Fibroblast of gingiva (primary cell): ENCODE measurements around the gene CCDC169.
A peak's percentile ranks its signal among the peaks of the same experiment; 100 is the strongest.
"Not testable (repeated sequence)": the region's sequence is repeated elsewhere in the genome, so short reads cannot be mapped to it uniquely, and the experiment has no call there.

Experiments
- DNase-seq: peaks from one replicate; pipeline ENCODE4 v3.0.0-alpha.2; 2011; ENCODE audit warnings: low read depth

The CCDC169 gene

GRCh38 chr13:36297366-36298338, at the start of gene CCDC169:
Gene CCDC169 (minus strand): TSS chr13:36297814. CDS start chr13:36297719, 95 bp downstream.
- DNase-seq, result peak; percentile 62

- peak; percentile 94 for DNase-seq
These were observed 48.8 kb upstream of the CCDC169 start, which contains the start of gene SPART for GRCh38 chr13:36346222-36347083. Gene SPART (minus strand): TSS chr13:36346394. CDS start chr13:36335830, 10,564 bp downstream.

- peak; percentile 91 for DNase-seq
These were observed 48.0 kb upstream of the CCDC169 start for GRCh38 chr13:36345438-36346221.

GRCh38 chr13:36344886-36345437, 47.3 kb upstream of the CCDC169 start:
- no peak for DNase-seq

GRCh38 chr13:36344173-36344572, 46.6 kb upstream of the CCDC169 start:
- peak; percentile 90 for DNase-seq

GRCh38 chr13:36343766-36344165, 46.2 kb upstream of the CCDC169 start:
- DNase-seq, result no peak

- no peak for DNase-seq
These were observed 45.1 kb upstream of the CCDC169 start for GRCh38 chr13:36342715-36343114.

- peak; percentile 4 for DNase-seq
These were observed 44.1 kb upstream of the CCDC169 start for GRCh38 chr13:36341718-36342117.

GRCh38 chr13:36339600-36340155, 42.1 kb upstream of the CCDC169 start:
- DNase-seq, result no peak

- DNase-seq, result no peak
These were observed 40.5 kb upstream of the CCDC169 start for GRCh38 chr13:36337938-36338641.

GRCh38 chr13:36332986-36333385, 35.4 kb upstream of the CCDC169 start:
- DNase-seq, result no peak

- not testable (repeated sequence) for DNase-seq
These were observed 34.6 kb upstream of the CCDC169 start for GRCh38 chr13:36332255-36332654.

GRCh38 chr13:36331280-36331679, 33.7 kb upstream of the CCDC169 start:
- DNase-seq, result no peak

GRCh38 chr13:36329361-36329760, 31.7 kb upstream of the CCDC169 start:
- DNase-seq, result peak; percentile 16

GRCh38 chr13:36328821-36329220, 31.2 kb upstream of the CCDC169 start:
- DNase-seq, result no peak

GRCh38 chr13:36325912-36326311, 28.3 kb upstream of the CCDC169 start:
- no peak for DNase-seq

- not testable (repeated sequence) for DNase-seq
These were observed 27.3 kb upstream of the CCDC169 start for GRCh38 chr13:36324881-36325280.

GRCh38 chr13:36323951-36324566, 26.4 kb upstream of the CCDC169 start:
- peak; percentile 3 for DNase-seq

- DNase-seq, result no peak
These were observed 25.8 kb upstream of the CCDC169 start for GRCh38 chr13:36323408-36323807.

GRCh38 chr13:36319793-36320192, 22.2 kb upstream of the CCDC169 start:
- not testable (repeated sequence) for DNase-seq
